Body of pancreas (tissue), 4 donors: ENCODE data around the gene MISP. TPM values are rescaled to one million over a fixed set of nuclear protein-coding genes. Genes with fewer than 3 reads are reported as not detected.

Source experiments
- ATAC-seq: fragments of 150-250 bp; one replicate; pipeline ENCODE4 v1.9.1; 2016
- DNase-seq, 4 donors: peaks; one replicate each; pipeline ENCODE4 v3.0.0-alpha.2; 2019
- H3K27ac ChIP-seq, 4 donors: fragments of 200-600 bp; sonication (generic); 1 replicate in 3 of 4; 2 replicates in 1 of 4; pipeline versions ENCODE4 v1.5.1 to v1.6.1; 2016 to 2019; ENCODE audit warnings: mild to moderate bottlenecking in 1 of 4, mixed read lengths in 1 of 4, moderate library complexity in 1 of 4
- H3K27me3 ChIP-seq, 2 donors: fragments of 200-600 bp; sonication (generic); one replicate each; pipeline ENCODE4 v1.6.0; 2016; ENCODE audit warnings: mild to moderate bottlenecking in 1 of 2
- H3K36me3 ChIP-seq, 2 donors: fragments of 200-600 bp; sonication (generic); replicated peaks in 1 of 2; 2 replicates each; pipeline ENCODE4 v1.5.1; 2016; ENCODE audit warnings: low read depth in 2 of 2; ENCODE audit not compliant: insufficient read depth in 1 of 2
- H3K4me1 ChIP-seq: fragments of 200-600 bp; sonication (generic); one replicate; pipeline ENCODE4 v1.6.0; 2016
- H3K4me3 ChIP-seq, 2 donors: fragments of 200-600 bp; sonication (generic); 1 replicate in 1 of 2; 2 replicates in 1 of 2; pipeline ENCODE4 v1.5.1; 2016 to 2019
- H3K9me3 ChIP-seq, 3 donors: fragments of 200-600 bp; sonication (generic); 1 replicate in 2 of 3; 2 replicates in 1 of 3; pipeline ENCODE4 v1.5.1; 2016
- CTCF ChIP-seq, 7 experiments: fragments of 450-650 bp in 4 of 7; fragments of 200-600 bp in 3 of 7; sonication (generic) in 3 of 7; IDR thresholded peaks; one replicate each; pipeline ENCODE4 v1.5.1; 2016 to 2019; ENCODE audit warnings: antibody characterized with exemption in 7 of 7
- POLR2A ChIP-seq, 3 donors: fragments of 450-650 bp; IDR thresholded peaks; one replicate each; pipeline ENCODE4 v1.6.1; 2016; ENCODE audit warnings: antibody characterized with exemption in 3 of 3, mild to moderate bottlenecking in 2 of 3
- WGBS, 2 donors: methylation state at CpG; one replicate each; pipeline ENCODE4 v1.1.5; 2017; 5-methylcytosine and 5-hydroxymethylcytosine counted together
- intact Hi-C: fragments of 100-400 bp; cut with DNase I; formaldehyde crosslinking; loops from one replicate; pipeline ENCODE4 v1.15.1; 2023
- total RNA-seq, 2 donors: library from RNA; depleted of rRNA; stranded (reverse); fragments of >200 nt; gene quantifications; one replicate each; pipeline ENCODE4 v1.1.0, GENCODE V29; 2016

Gene MISP
- total RNA-seq, 2 donors from 2014 or later, result 0.99 to 3.4 TPM

- Histone ChIP-seq H3K27ac (peak overlapping the region in 3 of 4 donors; percentile 5 to 45 (median 36)), H3K9me3 (no peaks in the 10 kb centered on the region), H3K27me3 (no peaks in the 10 kb centered on the region), H3K4me1 (peaks cover 9% of the 10 kb centered on the region), H3K36me3 (no peaks in the 10 kb centered on the region), H3K4me3 (no peak overlapping the region)
- DNase-seq, result no peak
- 78 to 81% methylated on average over 10 to 14 of the region's 16 CpGs for WGBS, 2 donors
- ATAC-seq, result no peak
- TF ChIP-seq CTCF (IDR thresholded peaks at IDR 0.05) (no peak), POLR2A (IDR thresholded peaks at IDR 0.05) (no peak)
- intact Hi-C loops, result no loop called here
Measured at GRCh38 chr19:792306-792885, 41.5 kb downstream of the MISP start.

- Histone ChIP-seq H3K9me3 (no peaks in the 10 kb centered on the region), H3K4me3 (no peak overlapping the region), H3K27ac (no peak overlapping the region), H3K4me1 (peaks cover 10% of the 10 kb centered on the region), H3K36me3 (no peaks in the 10 kb centered on the region), H3K27me3 (no peaks in the 10 kb centered on the region)
- TF ChIP-seq POLR2A (IDR thresholded peaks at IDR 0.05), result no peak
- TF ChIP-seq CTCF (IDR thresholded peaks at IDR 0.05), result no peak
- ATAC-seq (no peak), DNase-seq (no peak)
- WGBS, 2 donors, result 87 to 94% methylated on average over 11 to 12 of the region's 12 CpGs
- intact Hi-C loops, result no loop called here
Measured at GRCh38 chr19:793806-794205, 42.9 kb downstream of the MISP start.

GRCh38 chr19:795073-795611, 44.2 kb downstream of the MISP start:
- no peak for ATAC-seq
- no peaks in the 10 kb centered on the region for H3K27me3 ChIP-seq
- TF ChIP-seq CTCF (IDR thresholded peaks at IDR 0.05), result no peak
- no peak for TF ChIP-seq POLR2A (IDR thresholded peaks at IDR 0.05)
- peak overlapping the region in 3 of 4 donors; percentile 3 to 87 (median 73) for H3K27ac ChIP-seq
- H3K36me3 ChIP-seq, result no peaks in the 10 kb centered on the region
- no peak overlapping the region for H3K4me3 ChIP-seq
- intact Hi-C loops, result no loop called here
- no peaks in the 10 kb centered on the region for H3K9me3 ChIP-seq
- 85 to 91% methylated on average over 16 to 28 of the region's 28 CpGs for WGBS, 2 donors
- H3K4me1 ChIP-seq, result peaks cover 24% of the 10 kb centered on the region
- DNase-seq, result no peak

- Histone ChIP-seq H3K27ac (peak overlapping the region in 3 of 4 donors; percentile 73 to 87 (median 75)), H3K36me3 (no peaks in the 10 kb centered on the region), H3K4me3 (peak overlapping the region; percentile 67 to 80), H3K4me1 (peaks cover 32% of the 10 kb centered on the region), H3K9me3 (no peaks in the 10 kb centered on the region), H3K27me3 (no peaks in the 10 kb centered on the region)
- intact Hi-C loops, result no loop called here
- TF ChIP-seq CTCF (IDR thresholded peaks at IDR 0.05), result no peak
- TF ChIP-seq POLR2A (IDR thresholded peaks at IDR 0.05), result no peak
- WGBS, 2 donors, result 45 to 71% methylated on average over 4 to 39 of the region's 39 CpGs
- ATAC-seq (no peak), DNase-seq (no peak)
Measured at GRCh38 chr19:795691-796581, 45.0 kb downstream of the MISP start.
